BLaER1 (cell line): ENCODE data around the gene SCAMP2.

Experiments used
- H3K27ac ChIP-seq: shearing (Covaris generic); formaldehyde crosslinking; 2 replicates; pipeline ENCODE4 v1.8.1; 2022
- H3K27me3 ChIP-seq: shearing (Covaris generic); formaldehyde crosslinking; 2 replicates; pipeline ENCODE4 v1.8.1; 2022
- H3K36me3 ChIP-seq: shearing (Covaris generic); formaldehyde crosslinking; 2 replicates; pipeline ENCODE4 v1.8.1; 2022
- H3K4me1 ChIP-seq: shearing (Covaris generic); formaldehyde crosslinking; 2 replicates; pipeline ENCODE4 v1.8.1; 2022
- H3K4me2 ChIP-seq: shearing (Covaris generic); formaldehyde crosslinking; 2 replicates; pipeline ENCODE4 v1.8.1; 2022
- H3K4me3 ChIP-seq: shearing (Covaris generic); formaldehyde crosslinking; 2 replicates; pipeline ENCODE4 v1.8.1; 2022
- H3K9ac ChIP-seq: shearing (Covaris generic); formaldehyde crosslinking; 2 replicates; pipeline ENCODE4 v1.8.1; 2022
- H3K9me3 ChIP-seq: shearing (Covaris generic); formaldehyde crosslinking; 2 replicates; pipeline ENCODE4 v1.8.1; 2022
- H4K20me1 ChIP-seq: shearing (Covaris generic); formaldehyde crosslinking; 2 replicates; pipeline ENCODE4 v1.8.1; 2022
- Cebpa-rat ChIP-seq: shearing (Covaris generic); IDR thresholded peaks from 2 replicates; pipeline ENCODE4 v1.8.1; 2022

Gene SCAMP2

DNA sequence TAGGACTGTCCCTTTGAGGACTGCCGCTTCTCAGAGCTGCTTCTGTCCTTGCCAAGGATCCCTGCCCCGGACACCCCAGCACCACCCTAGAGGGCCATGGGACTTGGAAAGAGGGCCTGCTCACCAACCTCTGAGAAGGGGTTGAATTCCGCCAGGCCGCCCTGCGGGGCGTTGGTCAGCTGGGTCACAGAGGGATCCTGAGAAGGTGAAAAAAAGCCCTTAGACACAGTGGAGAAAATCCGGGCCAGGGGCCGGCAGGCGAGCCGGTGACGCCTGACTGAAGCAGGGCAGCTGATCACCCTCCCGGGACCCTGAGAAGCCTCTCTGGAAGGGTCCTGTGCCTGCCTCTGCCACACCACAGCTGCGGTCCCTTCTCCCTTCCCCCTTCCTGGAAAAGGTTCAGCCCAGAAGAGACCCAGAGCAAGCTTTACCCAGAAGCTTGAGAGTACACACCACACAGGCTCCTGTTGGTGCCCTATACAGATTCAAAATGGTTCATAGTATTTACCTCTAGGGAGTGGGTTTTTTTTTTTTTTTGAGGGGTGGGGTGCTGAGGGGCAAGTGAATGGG is 18.6 kb downstream of the SCAMP2 start:
- Histone ChIP-seq H3K27ac (peak overlapping the region; percentile 76), H4K20me1 (peaks cover 72% of the 10 kb centered on the region), H3K9ac (peak overlapping the region; percentile 58), H3K36me3 (peaks cover 43% of the 10 kb centered on the region), H3K27me3 (no peaks in the 10 kb centered on the region), H3K4me3 (peak overlapping the region; percentile 4; the same call in 1 of the 2 replicates), H3K9me3 (no peaks in the 10 kb centered on the region), H3K4me2 (peak overlapping the region; percentile 91), H3K4me1 (peaks cover 70% of the 10 kb centered on the region)
- no peak for TF ChIP-seq Cebpa-rat

- TF ChIP-seq Cebpa-rat, result no peak
These were observed 21.2 kb downstream of the SCAMP2 start for GRCh38 chr15:74851960-74852359.

GRCh38 chr15:74850393-74850792 is 22.8 kb downstream of the SCAMP2 start:
- H4K20me1 ChIP-seq, result peaks cover 31% of the 10 kb centered on the region
- TF ChIP-seq Cebpa-rat, result no peak
- H3K27ac ChIP-seq, result no peak overlapping the region
- H3K36me3 ChIP-seq, result peaks cover 84% of the 10 kb centered on the region
- no peak overlapping the region for H3K9ac ChIP-seq
- no peak overlapping the region for H3K4me3 ChIP-seq
- peaks cover 56% of the 10 kb centered on the region for H3K4me1 ChIP-seq
- no peak overlapping the region for H3K4me2 ChIP-seq
- no peaks in the 10 kb centered on the region for H3K9me3 ChIP-seq
- no peaks in the 10 kb centered on the region for H3K27me3 ChIP-seq

More at GRCh38 chr15:74851960-74852359, 21.2 kb downstream of the SCAMP2 start:
- H3K4me1 ChIP-seq, result peaks cover 59% of the 10 kb centered on the region
- H3K4me3 ChIP-seq, result no peak overlapping the region
- no peak overlapping the region for H3K9ac ChIP-seq
- H3K36me3 ChIP-seq, result peaks cover 69% of the 10 kb centered on the region
- H3K27me3 ChIP-seq, result no peaks in the 10 kb centered on the region
- no peaks in the 10 kb centered on the region for H3K9me3 ChIP-seq
- H3K27ac ChIP-seq, result no peak overlapping the region
- peaks cover 46% of the 10 kb centered on the region for H4K20me1 ChIP-seq
- H3K4me2 ChIP-seq, result no peak overlapping the region

GRCh38 chr15:74847432-74847831 is 25.7 kb downstream of the SCAMP2 start:
- Histone ChIP-seq H3K27me3 (no peaks in the 10 kb centered on the region), H3K27ac (no peak overlapping the region), H3K9ac (no peak overlapping the region), H3K4me3 (no peak overlapping the region), H3K9me3 (no peaks in the 10 kb centered on the region), H4K20me1 (peaks cover 1% of the 10 kb centered on the region; the same call in 1 of the 2 replicates), H3K4me1 (peaks cover 52% of the 10 kb centered on the region), H3K4me2 (peak overlapping the region; percentile 32), H3K36me3 (peaks cover 76% of the 10 kb centered on the region)
- TF ChIP-seq Cebpa-rat, result no peak

- peak overlapping the region; percentile 93 for H3K27ac ChIP-seq
- H3K9ac ChIP-seq, result peak overlapping the region; percentile 91
- H3K4me3 ChIP-seq, result no peak overlapping the region
- H3K36me3 ChIP-seq, result peaks cover 64% of the 10 kb centered on the region
- no peaks in the 10 kb centered on the region for H3K27me3 ChIP-seq
- H3K9me3 ChIP-seq, result no peaks in the 10 kb centered on the region
- H3K4me2 ChIP-seq, result peak overlapping the region; percentile 92
- no peak for TF ChIP-seq Cebpa-rat
- H4K20me1 ChIP-seq, result peaks cover 16% of the 10 kb centered on the region; the same call in 1 of the 2 replicates
- H3K4me1 ChIP-seq, result peaks cover 71% of the 10 kb centered on the region
These were observed 27.6 kb downstream of the SCAMP2 start for GRCh38 chr15:74845581-74845980.

GRCh38 chr15:74845208-74845568 is 28.0 kb downstream of the SCAMP2 start:
- H3K9ac ChIP-seq, result peak overlapping the region; percentile 91

DNA sequence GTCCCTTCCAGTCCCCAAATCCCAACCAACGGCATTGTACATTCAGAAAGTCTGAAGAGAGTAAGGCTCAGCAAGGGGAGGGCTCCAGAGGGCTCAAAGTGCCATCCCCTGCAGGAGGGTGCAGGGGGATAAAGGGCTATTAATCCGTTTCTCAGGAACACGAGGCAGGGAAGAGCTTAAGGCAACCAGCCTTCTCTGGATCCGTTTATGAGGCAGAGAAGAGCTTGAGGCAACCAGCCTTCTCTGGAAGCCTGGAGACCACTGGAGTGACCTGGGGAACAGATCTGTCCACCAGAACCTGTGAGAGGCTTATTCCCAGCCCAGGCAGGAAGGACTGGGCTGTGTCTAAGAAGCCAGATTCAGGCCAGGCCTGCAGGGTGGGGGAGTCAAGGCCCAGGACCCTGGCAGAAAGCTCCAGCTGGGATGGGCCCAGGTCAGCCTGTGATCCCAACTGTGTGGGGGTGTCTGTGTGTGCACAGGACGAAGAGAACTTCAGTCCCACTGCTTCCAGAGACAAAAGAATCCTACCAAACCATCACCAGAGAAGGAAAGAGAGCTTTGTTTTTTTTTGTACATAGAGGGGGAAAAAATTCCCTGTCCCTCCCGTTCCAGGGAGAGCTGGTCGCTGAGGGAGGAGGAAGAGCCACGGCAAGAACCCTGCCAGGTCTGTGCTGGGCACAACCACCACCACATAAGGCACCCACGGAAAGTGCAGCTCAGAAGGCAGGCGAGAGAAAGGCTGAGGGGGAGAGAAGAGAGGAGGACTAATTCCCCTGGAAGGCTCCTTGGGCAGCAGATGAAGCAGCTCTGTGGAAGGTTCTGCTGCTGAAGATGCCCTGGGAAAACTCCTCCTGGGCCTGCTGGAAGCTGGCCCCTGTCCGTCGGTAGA is 28.6 kb downstream of the SCAMP2 start:
- Histone ChIP-seq H3K4me3 (peak overlapping the region; percentile 91), H4K20me1 (peaks cover 26% of the 10 kb centered on the region; the same call in 1 of the 2 replicates), H3K27me3 (no peaks in the 10 kb centered on the region), H3K4me1 (peaks cover 81% of the 10 kb centered on the region), H3K27ac (peak overlapping the region; percentile 93), H3K9me3 (no peaks in the 10 kb centered on the region), H3K9ac (peak overlapping the region; percentile 91), H3K36me3 (peaks cover 62% of the 10 kb centered on the region), H3K4me2 (peak overlapping the region; percentile 92)
- no peak for TF ChIP-seq Cebpa-rat

More at GRCh38 chr15:74845208-74845568, 28.0 kb downstream of the SCAMP2 start:
- Histone ChIP-seq H3K9me3 (no peaks in the 10 kb centered on the region), H3K4me1 (peaks cover 75% of the 10 kb centered on the region), H3K4me3 (no peak overlapping the region; the same call in 1 of the 2 replicates), H4K20me1 (peaks cover 20% of the 10 kb centered on the region; the same call in 1 of the 2 replicates), H3K4me2 (peak overlapping the region; percentile 92), H3K27me3 (no peaks in the 10 kb centered on the region), H3K36me3 (peaks cover 62% of the 10 kb centered on the region), H3K27ac (peak overlapping the region; percentile 93)
- TF ChIP-seq Cebpa-rat, result no peak

DNA sequence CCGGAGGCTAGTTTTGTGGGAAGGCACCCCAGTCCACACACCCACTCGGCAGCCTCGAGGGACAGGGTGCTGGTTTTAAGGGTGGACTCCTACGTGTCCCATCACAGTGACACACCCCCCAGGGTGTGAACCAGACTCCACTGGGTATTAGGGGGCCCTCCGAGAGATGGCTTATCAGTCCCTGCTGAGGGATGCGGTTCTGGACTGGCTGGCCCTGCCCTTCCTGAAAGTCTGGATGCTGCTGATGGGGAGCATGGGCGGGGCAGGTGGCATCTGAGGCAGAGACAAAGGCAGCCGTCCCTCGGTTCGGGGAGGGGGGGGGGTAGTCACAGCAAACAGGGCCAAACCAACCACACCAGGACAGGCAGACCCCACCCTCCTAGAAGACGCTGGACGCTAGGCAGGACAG is 29.3 kb downstream of the SCAMP2 start:
- peaks cover 88% of the 10 kb centered on the region for H3K4me1 ChIP-seq
- H3K36me3 ChIP-seq, result peaks cover 60% of the 10 kb centered on the region
- H3K27me3 ChIP-seq, result no peaks in the 10 kb centered on the region
- H3K4me2 ChIP-seq, result peak overlapping the region; percentile 92
- peak overlapping the region; percentile 91 for H3K9ac ChIP-seq
- peaks cover 27% of the 10 kb centered on the region; the same call in 1 of the 2 replicates for H4K20me1 ChIP-seq
- peak overlapping the region; percentile 91 for H3K4me3 ChIP-seq
- no peak for TF ChIP-seq Cebpa-rat
- no peaks in the 10 kb centered on the region for H3K9me3 ChIP-seq
- H3K27ac ChIP-seq, result peak overlapping the region; percentile 93

- Histone ChIP-seq H3K36me3 (peaks cover 60% of the 10 kb centered on the region), H4K20me1 (peaks cover 27% of the 10 kb centered on the region; the same call in 1 of the 2 replicates), H3K27ac (peak overlapping the region; percentile 93), H3K27me3 (no peaks in the 10 kb centered on the region), H3K4me3 (peak overlapping the region; percentile 91), H3K4me2 (peak overlapping the region; percentile 92), H3K4me1 (peaks cover 91% of the 10 kb centered on the region), H3K9ac (peak overlapping the region; percentile 91), H3K9me3 (no peaks in the 10 kb centered on the region)
- TF ChIP-seq Cebpa-rat, result no peak
These were observed 29.7 kb downstream of the SCAMP2 start for GRCh38 chr15:74843445-74843828.
